OCI-LY7 (cell line): ENCODE data around the gene TPO. TPM values are rescaled to one million over a fixed set of nuclear protein-coding genes. Genes with fewer than 3 reads are reported as not detected.

ENCODE experiments used
- BruUV-seq: library from RNA; stranded (reverse); fragments of 400-500 nt; replicated peaks from 2 replicates; lab custom pipeline; 2021; lab: Mats Ljungman, UMichigan
- CTCF ChIA-PET: fragments of 300-600 bp; sonication (Branson Sonifier 250); formaldehyde crosslinking; loops from one replicate; lab custom pipeline; 2022; ENCODE audit warnings: antibody characterized with exemption; ENCODE audit not compliant: unreplicated experiment; lab: Charles Lee
- POLR2A ChIA-PET: fragments of 300-600 bp; sonication (Branson Sonifier 250); formaldehyde crosslinking; loops from one replicate; lab custom pipeline; 2022; ENCODE audit warnings: antibody characterized with exemption; lab: Charles Lee
- DNase-seq: peaks from one replicate; pipeline ENCODE4 v3.0.0-alpha.2; 2015; ENCODE audit warnings: low spot score
- H2AFZ ChIP-seq: fragments of 200-600 bp; sonication (generic), shearing (Covaris generic); 2 replicates; pipeline ENCODE4 v1.6.1; 2014; ENCODE audit warnings: mild to moderate bottlenecking, antibody characterized with exemption, low read length, moderate library complexity
- H3K27ac ChIP-seq: fragments of 200-600 bp; sonication (generic); 2 replicates; pipeline ENCODE4 v1.5.1; 2014; ENCODE audit warnings: mixed run types, low read depth, mild to moderate bottlenecking, moderate library complexity, low read length, inconsistent platforms; ENCODE audit not compliant: poor library complexity, severe bottlenecking
- H3K36me3 ChIP-seq: fragments of 200-600 bp; sonication (generic); 2 replicates; pipeline ENCODE4 v1.6.1; 2014; ENCODE audit warnings: mild to moderate bottlenecking, antibody characterized with exemption, low read length, moderate library complexity, mixed read lengths; ENCODE audit not compliant: insufficient read depth
- H3K4me1 ChIP-seq: fragments of 200-600 bp; sonication (generic); 2 replicates; pipeline ENCODE4 v1.5.1; 2014; ENCODE audit warnings: mild to moderate bottlenecking, low read length; ENCODE audit not compliant: insufficient read depth, poor library complexity, severe bottlenecking
- H3K4me2 ChIP-seq: fragments of 200-600 bp; sonication (generic); 2 replicates; pipeline ENCODE4 v1.6.1; 2014; ENCODE audit warnings: mild to moderate bottlenecking, low read length
- H3K4me3 ChIP-seq: fragments of 200-600 bp; sonication (generic); 2 replicates; pipeline ENCODE4 v1.5.1; 2014; ENCODE audit warnings: mild to moderate bottlenecking, low read depth, low read length; ENCODE audit not compliant: poor library complexity, severe bottlenecking
- H3K79me2 ChIP-seq: fragments of 200-600 bp; sonication (generic); 2 replicates; pipeline ENCODE4 v1.6.1; 2016; ENCODE audit warnings: low read depth, mild to moderate bottlenecking, low read length, moderate library complexity, mixed read lengths; ENCODE audit not compliant: insufficient read depth
- H3K9me2 ChIP-seq: fragments of 200-600 bp; sonication (generic); 2 replicates; pipeline ENCODE4 v1.6.1; 2016; ENCODE audit warnings: mild to moderate bottlenecking, low read length, mixed read lengths; ENCODE audit not compliant: insufficient read depth
- H3K9me3 ChIP-seq: fragments of 200-600 bp; sonication (generic); 2 replicates; pipeline ENCODE4 v1.6.1; 2014; ENCODE audit warnings: mild to moderate bottlenecking, mixed run types, low read length, mixed read lengths
- H4K20me1 ChIP-seq: fragments of 200-600 bp; sonication (generic); 2 replicates; pipeline ENCODE4 v1.6.1; 2014; ENCODE audit warnings: mild to moderate bottlenecking, antibody characterized with exemption, low read length, moderate library complexity, mixed read lengths; ENCODE audit not compliant: insufficient read depth
- EZH2phosphoT487 ChIP-seq: fragments of 200-600 bp; sonication (generic); IDR thresholded peaks from 2 replicates; pipeline ENCODE4 v1.6.1; 2018; ENCODE audit warnings: low read depth, borderline replicate concordance, mild to moderate bottlenecking, mixed run types, antibody characterized with exemption, low read length, moderate library complexity, mixed read lengths
- intact Hi-C: fragments of 100-400 bp; cut with micrococcal nuclease; formaldehyde crosslinking; loops from one replicate; pipeline ENCODE4 v1.10.0; 2022; ENCODE audit not compliant: unreplicated experiment
- total RNA-seq, 2 experiments: library from RNA; depleted of rRNA in 1 of 2; stranded (reverse); fragments of >200 nt in 1 of 2; shearing (Covaris generic) in 1 of 2; gene quantifications; 2 replicates each; pipeline ENCODE4 v1.2.3, GENCODE V29; 2014 to 2022
- TF ChIP-seq, protein P1 (sequence below): fragments of 200-600 bp; sonication (generic); conservative IDR thresholded peaks from 2 replicates; pipeline ENCODE4 v1.5.1; 2014; ENCODE audit warnings: mild to moderate bottlenecking, antibody characterized with exemption, low read length, moderate library complexity, mixed read lengths

TPO gene
- total RNA-seq, 2 experiments from 2014 or later: not detected

DNA sequence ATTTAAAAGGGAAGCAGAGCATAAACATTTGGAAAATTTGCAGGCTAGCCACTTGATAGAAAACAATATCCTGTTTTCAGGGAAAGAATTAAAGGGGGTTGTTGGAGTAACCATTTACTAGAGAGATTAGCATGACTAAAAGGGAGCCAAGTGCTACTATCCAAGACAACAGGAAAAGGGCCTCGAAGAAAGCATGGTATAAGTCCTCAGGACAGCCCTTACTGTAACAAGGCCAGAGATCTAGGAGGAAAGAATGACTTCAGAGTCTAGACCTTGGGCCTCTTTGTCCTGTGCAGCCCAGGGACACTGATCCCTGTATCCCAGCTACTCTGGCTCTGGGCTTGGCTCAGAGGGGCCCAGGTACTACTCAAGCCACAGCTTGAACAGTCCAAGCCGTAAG lies 16.6 kb downstream of the TPO start:
- Histone ChIP-seq H3K4me1 (no peaks in the 10 kb centered on the region), H3K36me3 (no peaks in the 10 kb centered on the region), H3K27ac (no peak overlapping the region), H3K79me2 (no peaks in the 10 kb centered on the region), H3K4me2 (no peak overlapping the region), H3K9me2 (no peaks in the 10 kb centered on the region), H3K9me3 (no peaks in the 10 kb centered on the region), H2AFZ (no peak overlapping the region), H3K4me3 (no peak overlapping the region), H4K20me1 (no peaks in the 10 kb centered on the region)
- no peak for DNase-seq
- intact Hi-C loops: no loop called here
- TF ChIP-seq, protein P1, sequence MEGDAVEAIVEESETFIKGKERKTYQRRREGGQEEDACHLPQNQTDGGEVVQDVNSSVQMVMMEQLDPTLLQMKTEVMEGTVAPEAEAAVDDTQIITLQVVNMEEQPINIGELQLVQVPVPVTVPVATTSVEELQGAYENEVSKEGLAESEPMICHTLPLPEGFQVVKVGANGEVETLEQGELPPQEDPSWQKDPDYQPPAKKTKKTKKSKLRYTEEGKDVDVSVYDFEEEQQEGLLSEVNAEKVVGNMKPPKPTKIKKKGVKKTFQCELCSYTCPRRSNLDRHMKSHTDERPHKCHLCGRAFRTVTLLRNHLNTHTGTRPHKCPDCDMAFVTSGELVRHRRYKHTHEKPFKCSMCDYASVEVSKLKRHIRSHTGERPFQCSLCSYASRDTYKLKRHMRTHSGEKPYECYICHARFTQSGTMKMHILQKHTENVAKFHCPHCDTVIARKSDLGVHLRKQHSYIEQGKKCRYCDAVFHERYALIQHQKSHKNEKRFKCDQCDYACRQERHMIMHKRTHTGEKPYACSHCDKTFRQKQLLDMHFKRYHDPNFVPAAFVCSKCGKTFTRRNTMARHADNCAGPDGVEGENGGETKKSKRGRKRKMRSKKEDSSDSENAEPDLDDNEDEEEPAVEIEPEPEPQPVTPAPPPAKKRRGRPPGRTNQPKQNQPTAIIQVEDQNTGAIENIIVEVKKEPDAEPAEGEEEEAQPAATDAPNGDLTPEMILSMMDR: no peak
- TF ChIP-seq EZH2phosphoT487: no peak
- BruUV-seq: no TSS peak
- ChIA-PET POLR2A (no interaction called here), CTCF (no interaction called here)

DNA sequence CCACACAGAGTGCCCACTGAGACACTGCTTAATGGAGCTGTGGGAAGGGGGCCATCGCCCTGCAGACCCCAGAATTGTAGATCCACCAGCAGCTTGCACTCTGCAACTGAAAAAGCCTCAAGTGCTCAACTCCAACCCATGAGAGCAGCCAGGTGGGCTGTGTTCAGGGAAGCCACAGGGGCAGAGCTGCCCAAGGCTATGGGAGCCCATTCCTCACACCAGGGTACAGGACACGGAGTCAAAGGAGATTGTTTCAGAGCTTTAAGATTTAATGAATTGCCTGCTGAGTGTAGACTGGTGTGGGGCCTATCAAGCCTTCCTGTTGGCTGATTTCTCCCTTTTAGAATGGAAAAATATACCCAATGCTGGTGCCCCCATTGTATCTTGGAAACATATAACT lies 17.2 kb downstream of the TPO start:
- intact Hi-C loops: no loop called here
- no peaks in the 10 kb centered on the region for H3K4me1 ChIP-seq
- no peak overlapping the region for H3K27ac ChIP-seq
- H3K4me2 ChIP-seq: no peak overlapping the region
- H2AFZ ChIP-seq: no peak overlapping the region
- H4K20me1 ChIP-seq: no peaks in the 10 kb centered on the region
- no TSS peak for BruUV-seq
- H3K36me3 ChIP-seq: no peaks in the 10 kb centered on the region
- H3K9me2 ChIP-seq: no peaks in the 10 kb centered on the region
- TF ChIP-seq, protein P1: no peak
- TF ChIP-seq EZH2phosphoT487: no peak
- ChIA-PET CTCF (no interaction called here), POLR2A (no interaction called here)
- H3K9me3 ChIP-seq: no peaks in the 10 kb centered on the region
- no peak for DNase-seq
- no peaks in the 10 kb centered on the region for H3K79me2 ChIP-seq
- H3K4me3 ChIP-seq: no peak overlapping the region

DNA sequence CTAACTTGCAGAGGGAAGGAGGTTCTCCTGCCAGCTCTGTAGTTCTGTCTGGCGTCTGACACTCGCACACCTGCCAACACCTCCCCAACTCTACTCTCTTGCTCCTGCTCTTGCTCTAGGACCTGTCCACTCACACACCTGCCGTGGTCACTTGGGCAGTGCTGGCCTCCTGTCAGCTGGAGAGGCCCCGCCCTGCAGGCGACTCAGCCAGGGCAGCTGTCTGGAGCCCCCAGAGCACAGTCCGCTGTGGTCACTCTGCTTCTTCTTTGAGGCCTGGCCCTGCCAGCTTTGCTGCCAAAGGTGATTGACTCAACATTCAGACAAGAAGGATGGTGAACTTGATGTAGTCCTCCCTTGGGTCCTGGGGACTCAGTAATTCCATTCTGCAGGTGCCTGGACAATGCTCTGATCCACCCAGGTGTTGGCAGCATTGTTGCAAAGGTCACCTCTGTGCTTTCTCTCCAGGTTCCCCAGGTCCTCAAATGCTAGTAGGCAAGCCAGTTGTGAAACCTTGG lies 18.7 kb downstream of the TPO start:
- H4K20me1 ChIP-seq: no peaks in the 10 kb centered on the region
- intact Hi-C loops: no loop called here
- no TSS peak for BruUV-seq
- POLR2A ChIA-PET: no interaction called here
- H3K9me2 ChIP-seq: no peaks in the 10 kb centered on the region
- H3K79me2 ChIP-seq: no peaks in the 10 kb centered on the region
- H3K36me3 ChIP-seq: no peaks in the 10 kb centered on the region
- H3K4me3 ChIP-seq: no peak overlapping the region
- no peak overlapping the region for H3K4me2 ChIP-seq
- CTCF ChIA-PET: no interaction called here
- no peaks in the 10 kb centered on the region for H3K4me1 ChIP-seq
- no peak overlapping the region for H2AFZ ChIP-seq
- no peak overlapping the region for H3K27ac ChIP-seq
- no peak for DNase-seq
- no peaks in the 10 kb centered on the region for H3K9me3 ChIP-seq
- TF ChIP-seq EZH2phosphoT487: no peak
- TF ChIP-seq, protein P1: no peak
